Smooth muscle cell (in vitro differentiated cells): ENCODE measurements around the gene CEND1. TPM values are rescaled to one million over a fixed set of nuclear protein-coding genes. Genes with fewer than 3 reads are reported as not detected.

Experiments
- DNase-seq: peaks from one replicate; lab custom pipeline; 2025; ENCODE audit not compliant: unreplicated experiment; lab: John Stamatoyannopoulos, UW
- H2AFZ ChIP-seq: fragments of 200-600 bp; sonication (generic); 2 replicates; pipeline ENCODE4 v1.6.0; 2016; ENCODE audit warnings: antibody characterized with exemption, low read depth, mild to moderate bottlenecking
- H3F3A ChIP-seq: fragments of 200-600 bp; sonication (generic); 2 replicates; pipeline ENCODE4 v1.6.0; 2017; ENCODE audit warnings: antibody characterized with exemption, low read depth
- H3K27ac ChIP-seq: fragments of 200-600 bp; sonication (generic); 2 replicates; pipeline ENCODE4 v1.5.1; 2016; ENCODE audit warnings: low read depth, mild to moderate bottlenecking
- H3K27me3 ChIP-seq: fragments of 200-600 bp; sonication (generic); 2 replicates; pipeline ENCODE4 v1.6.1; 2016; ENCODE audit warnings: low read depth, mild to moderate bottlenecking
- H3K36me3 ChIP-seq: fragments of 200-600 bp; sonication (generic); 2 replicates; pipeline ENCODE4 v1.5.1; 2016; ENCODE audit warnings: low read depth
- H3K4me1 ChIP-seq: fragments of 200-600 bp; sonication (generic); 2 replicates; pipeline ENCODE4 v1.5.1; 2016; ENCODE audit warnings: low read depth
- H3K4me2 ChIP-seq: fragments of 200-600 bp; sonication (generic); 2 replicates; pipeline ENCODE4 v1.6.0; 2016; ENCODE audit warnings: mild to moderate bottlenecking
- H3K4me3 ChIP-seq: fragments of 200-600 bp; sonication (generic); 2 replicates; pipeline ENCODE4 v1.5.1; 2016; ENCODE audit warnings: mild to moderate bottlenecking
- H3K79me2 ChIP-seq: fragments of 200-600 bp; sonication (generic); 2 replicates; pipeline ENCODE4 v1.6.0; 2016; ENCODE audit warnings: low read depth, mild to moderate bottlenecking
- H3K9ac ChIP-seq: fragments of 200-600 bp; sonication (generic); 2 replicates; pipeline ENCODE4 v1.6.0; 2016; ENCODE audit warnings: low read depth
- H3K9me3 ChIP-seq: fragments of 200-600 bp; sonication (generic); replicated peaks from 2 replicates; pipeline ENCODE4 v1.5.1; 2016; ENCODE audit warnings: low read depth
- H4K20me1 ChIP-seq: fragments of 200-600 bp; sonication (generic); 2 replicates; pipeline ENCODE4 v1.6.0; 2016; ENCODE audit warnings: low read depth
- CTCF ChIP-seq: fragments of 200-600 bp; sonication (generic); IDR thresholded peaks from 2 replicates; pipeline ENCODE4 v1.5.1; 2017; ENCODE audit warnings: borderline replicate concordance, mild to moderate bottlenecking, antibody characterized with exemption; ENCODE audit not compliant: insufficient read depth, poor library complexity, severe bottlenecking
- WGBS: methylation state at CpG from one replicate; pipeline ENCODE4 v1.1.7; 2016; ENCODE audit warnings: low lambda C conversion rate; 5-methylcytosine and 5-hydroxymethylcytosine counted together
- polyA plus RNA-seq: library from polyadenylated mRNA; unstranded; fragments of >200 nt; fragmentation: Nextera tagmentation; extraction: Ambion mirVana; gene quantifications from 2 replicates; pipeline ENCODE4 v1.2.1, GENCODE V29; 2016
- total RNA-seq: library from RNA; depleted of rRNA; stranded (reverse); fragments of >200 nt; gene quantifications from 2 replicates; pipeline ENCODE4 v1.2.3, GENCODE V29; 2014

Gene CEND1
- total and polyA plus RNA-seq, 2 experiments from 2014 or later: 0.13 TPM; not detected in 1

- TF ChIP-seq CTCF: peak; percentile 71
- H3K27ac ChIP-seq: peak within 1 kb of the TSS; percentile 83
- no peaks in the 10 kb centered on the region for H3K36me3 ChIP-seq
- H3K27me3 ChIP-seq: no peaks in the 10 kb centered on the region
- DNase-seq: peak; percentile 68
- H3K9me3 ChIP-seq: no peaks in the 10 kb centered on the region
- peak within 1 kb of the TSS; percentile 98 for H3K4me2 ChIP-seq
- H3K9ac ChIP-seq: peak within 1 kb of the TSS; percentile 84
- peaks cover 16% of the 10 kb centered on the region for H3K4me1 ChIP-seq
- 29% methylated on average over 9 of the region's 69 CpGs for WGBS
- no peaks in the 10 kb centered on the region for H3K79me2 ChIP-seq
- H2AFZ ChIP-seq: no peak within 1 kb of the TSS
- peaks cover 4% of the 10 kb centered on the region for H3F3A ChIP-seq
- peaks cover 18% of the 10 kb centered on the region for H4K20me1 ChIP-seq
- H3K4me3 ChIP-seq: peak within 1 kb of the TSS; percentile 70
These were observed 8.3 kb upstream of the CEND1 start, which contains the start of gene SLC25A22 for GRCh38 chr11:798093-798713. Gene SLC25A22, minus strand, starts transcription at chr11:798281. Its CDS starts 3,275 bp downstream, at chr11:795006.

- Histone ChIP-seq H3F3A (peaks cover 4% of the 10 kb centered on the region), H3K27me3 (no peaks in the 10 kb centered on the region), H3K4me3 (peak overlapping the region; percentile 70), H3K9ac (peak overlapping the region; percentile 84), H3K9me3 (no peaks in the 10 kb centered on the region), H3K4me2 (peak overlapping the region; percentile 98), H4K20me1 (peaks cover 18% of the 10 kb centered on the region), H2AFZ (no peak overlapping the region), H3K4me1 (peaks cover 16% of the 10 kb centered on the region), H3K79me2 (no peaks in the 10 kb centered on the region), H3K36me3 (no peaks in the 10 kb centered on the region), H3K27ac (peak overlapping the region; percentile 83)
- no peak for TF ChIP-seq CTCF
- DNase-seq: peak; percentile 79
- under 1% methylated on average over 46 of the region's 57 CpGs for WGBS
These were observed 7.6 kb upstream of the CEND1 start for GRCh38 chr11:797296-798092.

- WGBS: 54% methylated on average over 18 of the region's 18 CpGs
- Histone ChIP-seq H3F3A (peaks cover 4% of the 10 kb centered on the region), H3K4me3 (peak overlapping the region; percentile 70), H3K4me2 (peak overlapping the region; percentile 98), H3K27ac (peak overlapping the region; percentile 83), H3K9ac (peak overlapping the region; percentile 84), H4K20me1 (peaks cover 18% of the 10 kb centered on the region), H3K79me2 (no peaks in the 10 kb centered on the region), H3K4me1 (peaks cover 16% of the 10 kb centered on the region), H3K9me3 (no peaks in the 10 kb centered on the region), H3K36me3 (no peaks in the 10 kb centered on the region), H2AFZ (no peak overlapping the region), H3K27me3 (no peaks in the 10 kb centered on the region)
- no peak for TF ChIP-seq CTCF
- no peak for DNase-seq
These were observed 6.8 kb upstream of the CEND1 start for GRCh38 chr11:796565-797295.
